ENCODE measurements around the gene VANGL2. TPM values are rescaled to one million over a fixed set of nuclear protein-coding genes. Genes with fewer than 3 reads are reported as not detected.

The VANGL2 gene
- total RNA-seq, 1 donor from 2014 or later = 5.5 TPM

DNA sequence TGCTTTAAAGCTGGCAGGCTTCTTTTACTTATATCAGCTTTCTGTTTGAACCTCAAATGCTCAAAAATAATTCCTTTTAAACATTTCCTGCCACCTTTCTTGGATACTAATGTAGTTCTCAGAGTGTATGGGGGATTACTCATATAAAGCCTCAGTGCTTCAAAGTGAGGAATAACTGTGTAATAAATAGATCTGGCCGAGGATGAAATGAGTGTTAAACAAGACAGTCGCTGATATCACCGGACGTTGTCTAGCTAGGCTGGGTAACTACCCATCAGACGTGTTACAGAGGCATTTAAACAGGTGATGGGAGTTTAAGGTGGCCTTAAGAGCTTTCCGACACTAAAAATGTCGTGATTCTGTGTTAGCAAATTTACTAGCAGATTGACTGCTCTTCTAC, 53.1 kb downstream of the VANGL2 start:
- no peak for TF ChIP-seq CTCF (IDR thresholded peaks at IDR 0.05)
- intact Hi-C loops (cut with micrococcal nuclease) = loop anchor here (1.0 to 5.0 kb wide), 2 partner anchors 9 to 69 kb away; partner anchors contain the start of gene SLAMF6
- no peak for DNase-seq
- H3K27me3 Mint-ChIP-seq = no peaks in the 10 kb centered on the region
- peaks cover 70% of the 10 kb centered on the region for H3K4me1 Mint-ChIP-seq
- peak; percentile 57 for ATAC-seq (ENCODE audit: low read depth)
- ChIA-PET CTCF (interaction anchor here (0.9 to 1.3 kb wide), 4 partner anchors 11 to 154 kb away, joined by 3 to 4 read pairs (median 3); no protein-coding TSS in a partner anchor), POLR2A (interaction anchor here (0.7 to 2.7 kb wide), 13 partner anchors 10 to 95 kb away, joined by 3 to 22 read pairs (median 3); no protein-coding TSS in a partner anchor)
- no peaks in the 10 kb centered on the region for H3K36me3 Mint-ChIP-seq (ENCODE audit: low read depth)
- H3K27ac Mint-ChIP-seq = peak overlapping the region; percentile 89
- no peaks in the 10 kb centered on the region for H3K9me3 Mint-ChIP-seq
- H3K4me3 Mint-ChIP-seq = peak overlapping the region; percentile 63

DNA sequence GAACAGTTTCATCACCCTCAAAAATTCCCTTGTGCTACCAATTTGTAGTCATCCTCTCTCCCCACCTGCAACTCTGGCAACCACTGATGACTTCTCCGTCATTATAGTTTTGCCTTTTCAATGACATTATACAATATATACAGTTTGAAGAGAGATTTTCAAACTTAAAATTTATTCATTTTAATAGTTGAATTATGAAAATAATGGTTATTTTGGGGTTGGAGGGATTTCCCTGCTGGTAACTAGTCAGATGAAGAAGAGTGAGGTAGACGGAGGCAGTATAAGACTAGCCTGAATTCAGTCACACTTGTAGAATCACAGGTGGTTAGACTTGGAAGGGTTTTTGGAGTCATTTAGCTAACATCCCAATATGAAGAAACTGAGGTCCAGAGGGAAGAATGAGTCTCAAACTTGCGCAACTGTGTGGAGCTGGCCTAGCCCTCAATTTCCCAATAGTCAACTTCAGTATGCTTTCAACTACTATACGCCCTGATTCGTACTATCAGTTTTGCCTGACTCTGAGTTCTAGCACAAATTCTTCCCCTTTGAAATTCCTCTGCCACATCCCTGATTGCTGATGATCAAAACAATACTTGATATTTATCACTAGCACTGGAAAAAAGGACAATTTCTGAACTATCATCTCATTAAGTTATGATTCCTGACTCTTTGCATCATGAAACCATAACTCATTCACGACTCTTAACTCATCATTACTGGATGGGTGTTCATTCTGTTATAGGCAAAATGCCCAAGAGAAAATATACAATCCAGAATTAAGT, 54.2 kb downstream of the VANGL2 start:
- intact Hi-C loops (cut with micrococcal nuclease) = loop anchor here (1.0 to 5.0 kb wide), 3 partner anchors 10 to 68 kb away; partner anchors contain the start of gene SLAMF6
- no peak overlapping the region for H3K4me3 Mint-ChIP-seq
- DNase-seq = no peak
- ATAC-seq (ENCODE audit: low read depth) = peak; percentile 56
- ChIA-PET POLR2A (interaction anchor here (0.6 to 2.7 kb wide), 13 partner anchors 10 to 678 kb away, joined by 3 to 22 read pairs (median 5); partner anchors contain the start of gene DEDD), CTCF (interaction anchor here (0.9 to 1.0 kb wide), 3 partner anchors 14 to 153 kb away, joined by 3 read pairs; no protein-coding TSS in a partner anchor)
- peaks cover 79% of the 10 kb centered on the region for H3K4me1 Mint-ChIP-seq
- TF ChIP-seq CTCF (IDR thresholded peaks at IDR 0.05) = no peak
- H3K27ac Mint-ChIP-seq = peak overlapping the region; percentile 83
- no peaks in the 10 kb centered on the region for H3K27me3 Mint-ChIP-seq
- no peaks in the 10 kb centered on the region for H3K36me3 Mint-ChIP-seq (ENCODE audit: low read depth)
- H3K9me3 Mint-ChIP-seq = no peaks in the 10 kb centered on the region

DNA sequence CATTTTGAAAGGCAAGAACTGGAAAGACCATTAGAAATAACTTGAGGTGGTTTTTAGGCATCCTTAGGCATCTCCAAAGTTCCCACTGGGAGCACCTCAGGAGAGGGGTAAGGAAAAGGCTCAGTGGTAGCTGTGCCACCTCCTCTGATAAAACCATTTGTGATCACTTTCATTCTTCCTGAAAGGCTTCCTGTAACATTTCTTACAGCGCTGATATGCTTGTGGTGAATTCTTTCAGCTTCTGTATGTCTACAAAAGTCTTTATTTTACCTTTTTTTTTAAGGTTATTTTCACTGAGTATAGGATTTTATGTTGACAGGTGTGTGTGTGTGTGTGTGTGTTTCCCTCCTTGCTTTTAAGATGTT, 54.8 kb downstream of the VANGL2 start:
- intact Hi-C loops (cut with micrococcal nuclease) = no loop called here
- no peak for TF ChIP-seq CTCF (IDR thresholded peaks at IDR 0.05)
- CTCF ChIA-PET = no interaction called here
- peak overlapping the region; percentile 83 for H3K27ac Mint-ChIP-seq
- ATAC-seq (ENCODE audit: low read depth) (no peak), DNase-seq (no peak)
- no peaks in the 10 kb centered on the region for H3K9me3 Mint-ChIP-seq
- peaks cover 85% of the 10 kb centered on the region for H3K4me1 Mint-ChIP-seq
- H3K36me3 Mint-ChIP-seq (ENCODE audit: low read depth) = no peaks in the 10 kb centered on the region
- H3K27me3 Mint-ChIP-seq = no peaks in the 10 kb centered on the region
- POLR2A ChIA-PET = interaction anchor here (0.7 to 2.7 kb wide), 7 partner anchors 9 to 677 kb away, joined by 3 to 19 read pairs (median 3); partner anchors contain the start of gene DEDD
- no peak overlapping the region for H3K4me3 Mint-ChIP-seq

DNA sequence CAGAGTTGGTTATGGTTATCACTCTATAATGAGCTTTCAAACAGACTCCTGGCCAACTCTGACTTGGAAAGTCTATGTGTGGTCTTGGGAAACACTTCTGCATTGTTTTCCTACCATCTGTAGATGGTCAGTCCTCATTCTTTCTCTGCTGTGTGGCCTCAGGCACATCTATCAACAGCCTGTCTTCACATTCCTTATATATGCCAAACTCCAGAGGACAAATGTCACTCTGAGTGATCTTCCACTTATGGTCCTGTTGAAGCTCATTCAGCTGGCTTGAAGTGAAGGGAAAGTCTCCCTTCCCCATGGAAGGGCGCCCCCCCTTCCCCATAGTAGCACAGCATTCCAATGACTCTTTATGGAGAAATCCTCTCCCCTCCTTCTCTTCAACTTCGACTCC, 58.7 kb downstream of the VANGL2 start:
- POLR2A ChIA-PET = interaction anchor here (0.6 to 1.2 kb wide), 4 partner anchors 10 to 158 kb away, joined by 3 to 4 read pairs (median 4); no protein-coding TSS in a partner anchor

More for the DNA sequence above, 58.7 kb downstream of the VANGL2 start:
- peaks cover 73% of the 10 kb centered on the region for H3K4me1 Mint-ChIP-seq
- no peak overlapping the region for H3K4me3 Mint-ChIP-seq
- no peaks in the 10 kb centered on the region for H3K9me3 Mint-ChIP-seq
- no peak for ATAC-seq (ENCODE audit: low read depth)
- no peak for DNase-seq
- H3K36me3 Mint-ChIP-seq (ENCODE audit: low read depth) = no peaks in the 10 kb centered on the region
- CTCF ChIA-PET = interaction anchor here (1.2 kb wide), 1 partner anchor 9 kb away, joined by 3 read pairs; no protein-coding TSS in a partner anchor
- intact Hi-C loops (cut with micrococcal nuclease) = loop anchor here (1.0 to 2.0 kb wide), 2 partner anchors 8 to 14 kb away; no protein-coding TSS in a partner anchor
- no peaks in the 10 kb centered on the region for H3K27me3 Mint-ChIP-seq
- no peak for TF ChIP-seq CTCF (IDR thresholded peaks at IDR 0.05)
- peak overlapping the region; percentile 90 for H3K27ac Mint-ChIP-seq
